8988T (cell line): ENCODE results near the gene GALR3.

Experiments used
- DNase-seq: peaks from one replicate; pipeline ENCODE4 v3.0.0; 2011

GALR3 gene

GRCh38 chr22:37824674-37825641 is 1.8 kb downstream of the GALR3 start:
- no peak for DNase-seq

DNA sequence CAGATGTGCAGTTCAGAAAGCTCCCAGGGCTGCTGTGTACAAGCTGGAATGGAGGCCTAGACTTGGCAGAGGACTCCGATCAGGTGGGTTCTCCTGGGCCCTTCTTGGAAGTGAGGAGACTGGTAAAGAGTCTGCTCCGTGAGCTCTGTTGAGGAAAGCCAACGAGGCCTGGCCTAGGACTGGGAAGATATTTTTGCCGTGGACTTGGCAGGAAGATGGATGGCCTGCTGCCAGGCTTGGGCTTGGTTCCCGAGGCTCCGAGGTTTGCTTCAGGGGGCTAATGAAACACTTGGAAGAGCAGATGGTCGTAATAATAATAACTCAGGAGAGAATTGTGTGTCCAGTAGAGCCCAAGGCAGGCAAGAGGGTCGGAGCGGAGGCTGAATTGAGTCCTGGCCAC is 3.9 kb downstream of the GALR3 start:
- no peak for DNase-seq

GRCh38 chr22:37830093-37830842 is 7.1 kb downstream of the GALR3 start:
- DNase-seq = no peak

- no peak for DNase-seq
Measured at GRCh38 chr22:37831472-37831871, 8.3 kb downstream of the GALR3 start.

DNA sequence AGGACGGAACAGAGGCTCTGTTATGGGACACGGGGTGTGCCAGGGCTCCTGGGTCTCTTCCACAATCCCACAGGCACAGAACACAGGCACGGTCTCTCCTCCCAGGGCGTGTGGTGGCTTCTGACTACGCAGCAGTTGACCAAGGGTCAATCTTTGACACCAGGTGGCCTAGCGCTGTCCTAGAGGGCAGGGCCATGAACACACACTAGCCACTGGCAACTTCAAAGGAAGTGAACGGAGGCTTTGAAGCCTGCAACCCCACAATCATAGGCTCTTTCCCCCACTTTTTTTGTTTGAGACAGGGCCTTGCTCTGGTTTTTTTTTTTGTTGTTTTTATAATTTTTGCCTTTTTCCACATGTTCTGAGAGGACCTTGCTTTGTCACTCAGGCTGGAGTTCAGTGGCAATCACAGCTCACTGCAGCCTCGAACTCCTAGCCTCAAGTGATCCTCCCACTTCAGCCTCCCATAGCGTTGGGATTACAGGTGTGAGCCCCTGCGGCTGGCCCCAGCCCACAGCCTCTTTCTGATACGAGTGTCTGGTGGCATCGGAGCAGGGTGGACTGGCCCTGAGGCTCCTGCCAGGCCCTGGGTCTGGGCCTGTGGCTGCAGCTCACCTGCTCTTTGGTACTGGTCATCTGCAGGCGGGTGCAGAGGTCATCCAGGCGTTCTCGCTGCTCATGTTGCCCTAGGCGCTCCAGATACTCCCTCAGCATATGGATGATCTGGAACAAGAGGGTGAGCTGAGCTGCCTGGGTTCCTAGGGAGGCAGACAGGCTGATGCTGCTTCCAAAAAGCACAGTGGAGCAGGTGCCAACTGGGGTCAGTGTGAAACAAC is 9.1 kb downstream of the GALR3 start:
- no peak for DNase-seq

GRCh38 chr22:37842015-37842793 is 19.0 kb downstream of the GALR3 start:
- no peak for DNase-seq

DNA sequence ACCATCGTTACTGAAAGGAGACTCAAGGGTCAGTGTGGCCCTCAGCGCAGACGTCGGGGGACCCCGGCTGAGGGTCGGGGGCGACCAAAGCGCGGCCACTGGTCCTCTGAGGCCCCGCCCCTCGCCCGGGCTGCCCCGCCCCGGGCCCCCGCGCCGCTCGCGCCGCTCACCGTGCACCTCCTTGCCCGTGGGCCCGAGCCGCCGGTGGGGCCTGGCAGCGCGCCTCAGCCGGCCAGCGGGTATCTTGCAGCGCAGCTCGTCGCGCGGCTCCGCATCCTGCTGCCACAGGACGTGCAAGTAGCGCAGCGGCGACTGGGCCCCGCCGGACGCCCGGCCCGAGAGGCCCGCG is 20.5 kb downstream of the GALR3 start:
- DNase-seq = no peak

DNA sequence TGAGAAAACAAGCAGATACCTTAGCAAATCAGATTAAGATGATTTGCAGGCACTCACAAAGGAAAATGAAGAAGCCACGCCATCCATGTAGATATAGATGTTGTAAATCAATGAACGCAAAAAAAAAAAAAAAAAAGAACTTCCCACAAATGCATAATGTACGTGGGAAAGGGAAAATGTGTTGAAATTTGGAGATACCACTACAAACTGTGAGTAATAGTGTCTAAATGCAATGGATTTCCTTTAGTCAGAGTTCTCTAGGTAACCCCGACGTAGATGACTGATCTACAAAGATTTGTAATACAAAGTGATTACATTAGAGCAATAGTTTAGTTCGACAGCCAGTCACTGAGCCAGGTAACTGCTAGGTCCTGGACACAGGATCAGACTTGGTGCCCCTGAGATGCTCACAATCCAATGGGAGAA is 21.7 kb downstream of the GALR3 start:
- DNase-seq = no peak

DNA sequence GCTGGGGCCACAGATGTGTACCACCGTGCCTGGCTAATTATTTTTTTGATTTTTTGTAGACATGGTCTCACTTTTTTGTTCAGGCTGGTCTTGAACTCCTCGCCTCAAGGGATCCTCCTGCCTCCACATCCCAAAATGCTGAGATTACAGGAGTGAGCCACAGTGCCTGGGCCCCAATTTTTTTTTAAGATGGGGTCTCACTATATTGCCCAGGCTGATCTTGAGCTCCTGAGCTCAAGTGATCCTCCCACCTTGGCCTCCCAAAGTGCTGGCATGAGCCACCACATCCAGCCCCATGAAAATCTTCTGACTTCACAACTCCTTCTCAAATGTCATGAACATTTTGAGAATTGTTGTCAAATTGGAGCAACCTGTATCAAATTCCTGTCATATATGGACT is 23.3 kb downstream of the GALR3 start:
- DNase-seq = no peak

GRCh38 chr22:37848587-37849088 is 25.5 kb downstream of the GALR3 start:
- DNase-seq = no peak

GRCh38 chr22:37849089-37849751 is 26.0 kb downstream of the GALR3 start, which contains the start of gene EIF3L:
Gene EIF3L (plus strand): TSS chr22:37849419. CDS start chr22:37849450, 31 bp downstream.
- peak; percentile 86 for DNase-seq

GRCh38 chr22:37850801-37851200 is 27.6 kb downstream of the GALR3 start:
- no peak for DNase-seq

DNA sequence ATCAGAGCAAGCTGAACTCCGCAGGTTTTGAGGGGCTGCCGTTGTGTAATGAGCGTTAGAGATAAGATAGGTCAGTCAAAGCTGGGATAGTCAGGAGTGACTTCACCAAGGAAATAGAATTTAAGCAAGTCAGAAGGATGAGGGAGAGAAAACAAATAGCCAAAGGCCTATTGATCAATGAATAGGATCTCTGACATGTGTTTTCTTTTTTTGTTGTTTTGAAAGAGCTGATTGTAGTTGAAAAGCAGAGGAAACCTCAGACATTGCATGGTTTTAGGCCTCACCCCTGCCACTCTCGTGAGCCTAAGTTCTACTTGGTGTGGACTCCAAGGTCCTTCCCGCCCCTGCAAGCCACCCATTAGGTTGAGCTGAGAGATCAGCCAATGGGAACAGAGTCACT is 29.2 kb downstream of the GALR3 start:
- DNase-seq = no peak

- no peak for DNase-seq
Measured at GRCh38 chr22:37854946-37855345, 31.8 kb downstream of the GALR3 start.

GRCh38 chr22:37855462-37855861 is 32.3 kb downstream of the GALR3 start:
- DNase-seq = no peak

DNA sequence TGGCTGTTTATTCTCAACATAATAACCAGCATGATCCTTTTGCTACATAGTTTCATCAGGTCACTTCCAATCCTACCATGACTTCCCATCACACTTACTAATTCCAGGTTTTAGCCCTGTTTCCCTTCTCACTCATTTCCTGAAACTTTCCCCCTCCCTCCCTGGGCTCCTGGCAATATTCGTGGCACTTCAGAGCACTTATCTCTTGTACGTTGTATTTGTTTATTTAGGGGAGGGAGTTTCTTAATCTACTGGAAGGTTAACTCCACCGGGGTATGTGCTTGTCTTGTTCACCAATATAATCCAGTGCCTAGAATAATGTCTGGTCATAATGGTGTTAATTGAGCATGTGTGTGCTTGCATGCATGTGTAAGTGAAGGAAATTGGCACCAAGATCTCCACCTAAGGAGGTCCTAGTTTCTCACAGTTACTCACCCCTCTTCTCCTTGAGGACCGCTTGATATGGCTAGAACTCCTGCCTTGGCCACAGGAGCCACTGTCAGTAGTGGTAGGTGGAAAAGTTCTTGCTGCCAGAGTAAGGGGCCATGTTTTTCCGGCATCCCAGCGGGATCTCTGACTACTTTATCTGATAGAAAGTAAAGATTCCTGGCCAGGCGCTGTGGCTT is 37.7 kb downstream of the GALR3 start:
- no peak for DNase-seq

- no peak for DNase-seq
Measured at GRCh38 chr22:37862570-37863325, 39.6 kb downstream of the GALR3 start.

DNA sequence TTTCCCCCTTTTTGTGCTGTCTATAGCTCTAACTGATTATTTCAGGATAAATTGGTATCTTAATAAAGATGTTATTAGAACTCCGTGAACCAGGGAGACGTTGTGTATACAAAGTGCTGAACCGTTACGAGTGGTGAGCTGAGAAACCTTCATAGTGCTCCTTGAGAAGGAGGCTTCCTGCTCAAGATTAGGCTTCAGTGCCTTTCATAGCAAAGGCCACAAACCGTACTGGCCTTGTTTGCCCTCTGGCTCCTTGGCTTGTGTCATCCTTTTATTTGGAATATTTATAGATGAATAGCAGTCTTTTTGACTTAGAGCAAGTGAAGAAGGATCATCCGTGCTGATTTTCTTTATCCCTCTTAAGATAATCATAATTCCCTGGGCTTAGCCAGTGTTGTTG is 42.3 kb downstream of the GALR3 start:
- no peak for DNase-seq

DNA sequence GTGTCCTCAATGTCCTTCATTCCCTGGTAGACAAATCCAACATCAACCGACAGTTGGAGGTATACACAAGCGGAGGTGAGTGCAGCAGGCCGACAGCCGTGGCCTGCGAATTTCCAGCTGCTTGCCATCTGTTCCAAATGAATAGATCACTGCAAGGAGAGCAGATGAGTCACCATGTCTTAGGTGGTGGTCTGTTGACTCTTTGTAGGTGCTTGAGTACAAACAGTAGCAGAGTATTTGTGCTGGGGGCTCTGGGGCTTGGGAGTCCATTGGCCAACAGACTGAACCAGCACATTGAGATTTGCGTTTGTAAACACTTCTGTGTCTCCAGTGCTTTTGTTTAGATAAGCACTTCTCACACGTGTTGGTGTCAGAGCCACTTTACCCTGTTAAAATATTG is 47.1 kb downstream of the GALR3 start:
- DNase-seq = no peak
